ES-I3 (cell line): ENCODE data around the gene CFAP206.
"Not testable (repeated sequence)": the region's sequence is repeated elsewhere in the genome, so short reads cannot be mapped to it uniquely, and the experiment has no call there.

Experiments used
- H3K36me3 ChIP-seq: 2 replicates; pipeline ENCODE4 v1.6.1; 2013; ENCODE audit warnings: mild to moderate bottlenecking, low read length, control low read depth, moderate library complexity; ENCODE audit not compliant: insufficient read depth
- H3K4me1 ChIP-seq: 2 replicates; pipeline ENCODE4 v1.6.1; 2013; ENCODE audit warnings: mild to moderate bottlenecking, control low read depth, low read length; ENCODE audit not compliant: insufficient read depth
- H3K9ac ChIP-seq: 2 replicates; pipeline ENCODE4 v1.6.1; 2013; ENCODE audit warnings: low read depth, mild to moderate bottlenecking, low read length, moderate library complexity
- H3K9me3 ChIP-seq: 2 replicates; pipeline ENCODE4 v1.6.1; 2013; ENCODE audit warnings: mild to moderate bottlenecking, low read length, moderate library complexity; ENCODE audit not compliant: control insufficient read depth, insufficient read depth

CFAP206 gene

DNA sequence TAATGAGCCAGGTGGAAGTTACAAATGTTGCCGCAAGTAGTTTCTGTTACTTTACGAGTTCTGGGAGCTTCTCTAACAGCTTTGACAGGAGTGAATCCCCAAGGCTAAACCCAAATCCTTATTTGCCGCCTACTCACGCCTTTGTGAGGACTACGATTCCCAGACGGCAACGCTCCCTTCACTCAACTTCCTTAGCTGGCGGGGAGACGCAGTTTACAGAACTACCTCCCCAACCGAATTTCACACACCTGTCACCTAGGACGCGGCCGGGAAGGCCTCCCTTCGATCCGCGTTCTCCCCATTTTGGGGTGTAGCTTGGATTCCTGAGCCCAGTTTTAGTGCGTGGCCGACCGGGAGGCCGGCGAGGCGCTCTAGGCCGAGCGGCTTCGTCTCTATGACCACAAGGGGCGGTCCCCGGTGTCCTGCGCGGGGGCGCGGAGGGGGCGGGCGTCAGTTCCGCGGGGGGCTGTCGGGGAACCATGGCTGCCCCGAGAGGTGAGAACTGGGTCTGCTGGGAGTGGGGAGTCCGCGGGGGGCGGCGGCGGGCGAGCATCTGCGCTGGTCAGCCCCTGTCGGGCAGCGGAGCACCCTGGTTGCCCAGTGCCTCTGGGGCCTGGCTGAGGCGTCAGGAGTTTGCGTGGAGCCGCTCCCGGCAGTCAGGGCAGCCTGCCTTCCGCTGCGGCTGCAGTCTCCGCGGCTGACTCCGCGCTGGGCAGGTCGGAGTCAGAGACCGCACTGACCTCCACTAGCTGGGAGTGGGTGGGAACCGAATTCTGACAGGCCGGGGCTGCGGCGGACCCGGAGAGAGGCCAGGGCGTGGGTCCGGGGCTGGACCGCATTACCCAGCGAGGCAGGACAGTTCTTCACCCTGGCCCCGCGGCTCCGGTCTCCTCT, 65.0 kb downstream of the CFAP206 start, which contains the start of gene SLC35A1:
SLC35A1 (plus strand) TSS at position 450 of the 894 bp plus-strand sequence; CDS start at position 480, 30 bp downstream.
- Histone ChIP-seq H3K4me1 (no peaks in the 10 kb centered on the region), H3K9ac (peak within 1 kb of the TSS; percentile 91), H3K9me3 (no peaks in the 10 kb centered on the region), H3K36me3 (no peaks in the 10 kb centered on the region)

GRCh38 chr6:87473419-87473903, 65.7 kb downstream of the CFAP206 start:
- no peaks in the 10 kb centered on the region for H3K4me1 ChIP-seq
- no peaks in the 10 kb centered on the region for H3K36me3 ChIP-seq
- H3K9me3 ChIP-seq, result no peaks in the 10 kb centered on the region
- peak overlapping the region; percentile 91 for H3K9ac ChIP-seq

GRCh38 chr6:87481931-87482330, 74.2 kb downstream of the CFAP206 start:
- Histone ChIP-seq H3K36me3 (no peaks in the 10 kb centered on the region), H3K9ac (no peak overlapping the region), H3K4me1 (peaks cover 7% of the 10 kb centered on the region; the same call in 1 of the 2 replicates), H3K9me3 (no peaks in the 10 kb centered on the region; the same call in 1 of the 2 replicates)

DNA sequence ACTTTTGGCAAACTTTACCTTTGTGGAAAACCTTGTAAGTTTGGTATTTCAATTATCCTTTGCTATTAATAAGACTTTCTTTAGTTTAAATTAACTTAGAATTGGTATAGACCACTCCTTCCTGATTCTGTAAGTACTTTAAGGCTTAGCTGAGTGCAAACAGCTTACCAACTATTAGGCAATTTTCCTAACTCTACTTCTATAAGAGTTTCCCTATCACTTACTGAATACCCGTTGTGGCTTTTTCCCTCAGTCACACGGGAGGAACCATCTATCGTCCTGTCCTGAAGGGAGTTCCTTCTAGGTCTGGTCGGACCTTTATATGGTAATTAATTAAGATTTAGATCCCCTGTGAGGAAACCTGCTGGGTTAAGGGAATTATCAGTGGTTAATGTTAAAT, 74.6 kb downstream of the CFAP206 start:
- no peak overlapping the region for H3K9ac ChIP-seq
- no peaks in the 10 kb centered on the region for H3K36me3 ChIP-seq
- H3K9me3 ChIP-seq, result no peaks in the 10 kb centered on the region; the same call in 1 of the 2 replicates
- H3K4me1 ChIP-seq, result peaks cover 7% of the 10 kb centered on the region; the same call in 1 of the 2 replicates

- no peak overlapping the region for H3K9ac ChIP-seq
- peaks cover 15% of the 10 kb centered on the region for H3K4me1 ChIP-seq
- H3K36me3 ChIP-seq, result no peaks in the 10 kb centered on the region
- H3K9me3 ChIP-seq, result no peaks in the 10 kb centered on the region
Observed at GRCh38 chr6:87483929-87484328, 76.2 kb downstream of the CFAP206 start.

DNA sequence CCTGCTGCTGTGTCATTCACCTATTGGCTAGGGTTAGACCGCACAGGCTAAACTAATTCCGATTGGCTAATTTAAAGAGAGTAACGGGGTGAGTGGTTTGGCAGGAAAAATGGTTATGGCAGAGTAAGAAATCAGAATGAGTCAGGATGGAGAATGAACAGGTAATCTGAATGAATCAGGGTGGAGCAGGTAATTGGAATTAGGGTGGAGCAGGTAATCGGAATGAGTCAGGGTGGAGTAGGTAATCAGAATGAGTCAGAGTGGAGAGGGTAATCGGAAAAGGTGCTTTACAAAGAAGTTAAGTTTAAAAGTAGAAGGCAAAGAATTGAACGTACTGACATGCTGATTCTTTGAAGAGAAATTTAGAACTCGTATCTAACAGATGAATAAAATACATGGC, 76.7 kb downstream of the CFAP206 start:
- Histone ChIP-seq H3K36me3 (no peaks in the 10 kb centered on the region), H3K4me1 (peaks cover 18% of the 10 kb centered on the region), H3K9ac (no peak overlapping the region), H3K9me3 (no peaks in the 10 kb centered on the region)

GRCh38 chr6:87487555-87487954, 79.8 kb downstream of the CFAP206 start:
- Histone ChIP-seq H3K9me3 (no peaks in the 10 kb centered on the region), H3K36me3 (no peaks in the 10 kb centered on the region), H3K4me1 (peaks cover 18% of the 10 kb centered on the region), H3K9ac (no peak overlapping the region)

GRCh38 chr6:87489326-87489725, 81.6 kb downstream of the CFAP206 start:
- not testable (repeated sequence) for H3K9me3 ChIP-seq, H3K9ac ChIP-seq, H3K36me3 ChIP-seq
- H3K4me1 ChIP-seq, result peaks cover 11% of the 10 kb centered on the region

- no peaks in the 10 kb centered on the region for H3K9me3 ChIP-seq
Observed at GRCh38 chr6:87494761-87495422, 87.1 kb downstream of the CFAP206 start.

DNA sequence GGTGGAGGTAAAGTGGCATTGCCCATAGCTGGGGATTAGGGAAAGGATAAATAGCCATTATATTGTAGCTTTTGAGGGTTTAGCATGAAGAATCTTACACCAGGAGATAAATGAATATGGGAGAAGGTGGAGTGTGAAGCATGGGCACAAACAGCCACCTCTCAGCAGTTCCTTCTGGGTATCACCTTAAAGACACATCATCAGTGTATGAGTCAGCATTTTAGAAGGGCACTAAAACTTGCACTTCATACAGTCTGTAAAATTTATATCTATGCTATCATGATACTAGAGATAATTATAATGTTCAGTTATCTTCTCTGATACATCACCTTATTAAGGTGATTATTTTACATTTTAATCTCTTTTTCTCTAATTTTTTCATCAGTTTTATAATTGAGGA, 90.3 kb downstream of the CFAP206 start:
- Histone ChIP-seq H3K9ac (no peak overlapping the region), H3K36me3 (no peaks in the 10 kb centered on the region), H3K9me3 (no peaks in the 10 kb centered on the region), H3K4me1 (no peaks in the 10 kb centered on the region)

More at GRCh38 chr6:87494761-87495422, 87.1 kb downstream of the CFAP206 start:
- Histone ChIP-seq H3K36me3 (no peaks in the 10 kb centered on the region), H3K9ac (no peak overlapping the region), H3K4me1 (no peaks in the 10 kb centered on the region)

DNA sequence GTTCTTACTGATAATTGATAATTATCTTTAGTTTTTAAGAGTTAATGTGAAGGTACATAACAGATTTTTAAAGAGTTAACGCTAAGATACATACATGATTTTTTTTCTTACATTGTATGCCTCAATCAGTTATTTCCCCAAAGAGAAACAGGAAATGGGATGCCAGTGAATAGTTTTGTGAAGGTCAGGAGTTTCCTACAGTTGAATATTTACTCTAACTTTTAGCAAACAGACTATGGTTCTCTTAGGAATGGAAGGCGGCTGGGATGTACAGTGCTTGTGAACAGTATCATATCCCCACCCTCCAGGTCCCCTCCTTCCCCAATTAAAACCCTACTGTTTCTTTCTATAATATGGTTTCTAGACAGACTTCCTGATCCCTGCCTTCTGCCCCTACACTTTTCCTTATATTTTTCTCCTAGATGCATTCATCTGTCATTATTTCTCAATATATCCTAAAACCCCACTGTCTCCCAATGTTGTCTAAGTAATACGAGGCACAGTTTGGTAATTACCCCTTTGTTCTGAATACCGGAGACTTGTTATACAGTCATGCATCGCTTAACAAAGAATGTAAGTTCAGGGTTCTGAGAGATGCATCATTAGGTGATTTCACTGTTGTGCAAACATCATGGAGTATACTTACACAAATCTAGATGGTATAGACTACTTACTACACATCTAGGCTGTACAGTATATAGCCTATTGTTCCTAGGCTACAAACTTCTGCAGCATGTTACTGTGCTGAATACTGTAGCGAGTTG, 94.2 kb downstream of the CFAP206 start:
- H3K9me3 ChIP-seq, result no peaks in the 10 kb centered on the region
- H3K36me3 ChIP-seq, result no peaks in the 10 kb centered on the region
- H3K4me1 ChIP-seq, result no peaks in the 10 kb centered on the region
- H3K9ac ChIP-seq, result no peak overlapping the region

GRCh38 chr6:87504441-87504840, 96.7 kb downstream of the CFAP206 start:
- Histone ChIP-seq H3K9me3 (no peaks in the 10 kb centered on the region), H3K36me3 (no peaks in the 10 kb centered on the region), H3K9ac (no peak overlapping the region), H3K4me1 (no peaks in the 10 kb centered on the region)
